ENCODE data around the gene TMEFF2.

The TMEFF2 gene

GRCh38 chr2:192007581-192008228 lies 187.0 kb downstream of the TMEFF2 start:
- no peak for DNase-seq

- no peak for DNase-seq
These were observed 189.5 kb downstream of the TMEFF2 start for GRCh38 chr2:192005211-192005610.

GRCh38 chr2:192004188-192004963 lies 190.4 kb downstream of the TMEFF2 start:
- DNase-seq: no peak

GRCh38 chr2:192002418-192002817 lies 192.3 kb downstream of the TMEFF2 start:
- DNase-seq: no peak

GRCh38 chr2:192000196-192000980 lies 194.3 kb downstream of the TMEFF2 start:
- DNase-seq: no peak

GRCh38 chr2:191999101-191999841 lies 195.5 kb downstream of the TMEFF2 start:
- peak; percentile 6 for DNase-seq

GRCh38 chr2:191995285-191995684 lies 199.4 kb downstream of the TMEFF2 start:
- peak; percentile 33 for DNase-seq

GRCh38 chr2:191994749-191995148 lies 200.0 kb downstream of the TMEFF2 start:
- no peak for DNase-seq

GRCh38 chr2:191991442-191991841 lies 203.3 kb downstream of the TMEFF2 start:
- DNase-seq: no peak

- no peak for DNase-seq
These were observed 209.0 kb downstream of the TMEFF2 start for GRCh38 chr2:191985740-191986139.

GRCh38 chr2:191983591-191983990 lies 211.1 kb downstream of the TMEFF2 start:
- DNase-seq: no peak

GRCh38 chr2:191983186-191983585 lies 211.5 kb downstream of the TMEFF2 start:
- no peak for DNase-seq

- no peak for DNase-seq
These were observed 213.0 kb downstream of the TMEFF2 start for GRCh38 chr2:191981706-191982105.

GRCh38 chr2:191980483-191980882 lies 214.2 kb downstream of the TMEFF2 start:
- no peak for DNase-seq

- DNase-seq: no peak
These were observed 215.5 kb downstream of the TMEFF2 start for GRCh38 chr2:191979221-191979730.

GRCh38 chr2:191977754-191978153 lies 217.0 kb downstream of the TMEFF2 start:
- peak; percentile 1 for DNase-seq

- DNase-seq: peak; percentile 45
These were observed 218.3 kb downstream of the TMEFF2 start for GRCh38 chr2:191976436-191976835.

- no peak for DNase-seq
These were observed 220.1 kb downstream of the TMEFF2 start for GRCh38 chr2:191974676-191975075.

GRCh38 chr2:191970867-191971266 lies 223.9 kb downstream of the TMEFF2 start:
- DNase-seq: no peak

- no peak for DNase-seq
These were observed 226.6 kb downstream of the TMEFF2 start for GRCh38 chr2:191968120-191968519.

- DNase-seq: no peak
These were observed 229.0 kb downstream of the TMEFF2 start for GRCh38 chr2:191965733-191966132.

GRCh38 chr2:191961556-191961955 lies 233.2 kb downstream of the TMEFF2 start:
- DNase-seq: no peak

- no peak for DNase-seq
These were observed 235.5 kb downstream of the TMEFF2 start for GRCh38 chr2:191959209-191959608.
